Measurements from ENCODE around the gene IFI27L2. TPM values are rescaled to one million over a fixed set of nuclear protein-coding genes. Genes with fewer than 3 reads are reported as not detected.

Gene IFI27L2
- total RNA-seq, 1 donor from 2014 or later, result 171 TPM

DNA sequence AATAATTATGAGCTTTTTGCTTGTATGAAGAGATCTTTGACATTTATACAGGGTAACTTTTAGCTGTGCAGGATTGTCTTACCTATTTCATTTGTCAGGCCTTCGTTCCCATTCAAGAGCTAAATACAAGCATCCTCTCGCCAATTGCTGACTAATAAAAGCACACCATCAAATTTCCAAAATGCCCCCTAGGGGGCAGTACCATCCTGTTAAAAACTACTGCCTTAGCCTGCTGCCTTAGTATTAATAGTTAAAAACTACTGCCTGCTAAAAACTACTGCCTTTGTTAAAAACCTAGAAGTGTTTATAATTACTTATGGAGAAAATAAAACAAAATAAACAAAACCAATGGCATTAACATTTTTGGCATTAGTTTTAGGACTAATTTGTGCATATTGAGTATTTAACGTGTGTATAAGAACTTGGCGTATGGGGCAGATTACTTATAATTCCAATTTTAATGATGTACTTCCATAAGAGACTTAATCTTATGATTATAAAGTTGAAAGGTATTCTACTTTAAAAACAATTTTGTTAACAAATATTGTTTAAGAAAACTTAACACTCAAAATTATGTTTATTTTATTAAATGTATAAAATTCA, 3.0 kb upstream of the IFI27L2 start:
- TF ChIP-seq CTCF (IDR thresholded peaks at IDR 0.05), result peak; percentile 40 to 85 (median 61)
- peak in 1 of 2 donors; percentile 71 for TF ChIP-seq POLR2AphosphoS5 (IDR thresholded peaks at IDR 0.05; ENCODE audit: insufficient read depth in 1 of 2, low read depth in 1 of 2)
- no peak for TF ChIP-seq POLR2A (IDR thresholded peaks at IDR 0.05)
- Histone ChIP-seq H3K4me3 (no peak overlapping the region), H3K4me1 (peaks cover 13% of the 10 kb centered on the region), H3K9me3 (no peaks in the 10 kb centered on the region), H3K27ac (no peak overlapping the region), H3K36me3 (no peaks in the 10 kb centered on the region), H3K27me3 (no peaks in the 10 kb centered on the region)
- peak in 1 of 2 donors; percentile 54 for DNase-seq (ENCODE audit: extremely low spot score in 2 of 2)
- intact Hi-C loops (cut with DNase I), result no loop called here

GRCh38 chr14:94129758-94130414, 482 bp upstream of the IFI27L2 start:
- Histone ChIP-seq H3K4me1 (peaks cover 13% of the 10 kb centered on the region), H3K36me3 (no peaks in the 10 kb centered on the region), H3K27ac (peak overlapping the region; percentile 88), H3K9me3 (no peaks in the 10 kb centered on the region), H3K27me3 (no peaks in the 10 kb centered on the region), H3K4me3 (peak overlapping the region; percentile 43 to 72)
- intact Hi-C loops (cut with DNase I), result no loop called here
- DNase-seq (ENCODE audit: extremely low spot score in 2 of 2), result peak; percentile 25 to 77
- TF ChIP-seq POLR2AphosphoS5 (IDR thresholded peaks at IDR 0.05; ENCODE audit: insufficient read depth in 1 of 2, low read depth in 1 of 2) (peak in 1 of 2 donors; percentile 8), POLR2A (IDR thresholded peaks at IDR 0.05) (no peak)

- no peaks in the 10 kb centered on the region for H3K27me3 ChIP-seq
- TF ChIP-seq POLR2A (IDR thresholded peaks at IDR 0.05) (no peak), CTCF (IDR thresholded peaks at IDR 0.05) (no peak), POLR2AphosphoS5 (IDR thresholded peaks at IDR 0.05; ENCODE audit: insufficient read depth in 1 of 2, low read depth in 1 of 2) (no peak)
- H3K9me3 ChIP-seq, result no peaks in the 10 kb centered on the region
- intact Hi-C loops (cut with DNase I), result no loop called here
- DNase-seq (ENCODE audit: extremely low spot score in 2 of 2), result peak in 1 of 2 donors; percentile 82
- no peaks in the 10 kb centered on the region for H3K36me3 ChIP-seq
- H3K4me3 ChIP-seq, result peak overlapping the region; percentile 43 to 72
- peaks cover 13% of the 10 kb centered on the region for H3K4me1 ChIP-seq
- H3K27ac ChIP-seq, result peak overlapping the region; percentile 88
Observed at GRCh38 chr14:94128216-94128839, 1.1 kb downstream of the IFI27L2 start.

DNA sequence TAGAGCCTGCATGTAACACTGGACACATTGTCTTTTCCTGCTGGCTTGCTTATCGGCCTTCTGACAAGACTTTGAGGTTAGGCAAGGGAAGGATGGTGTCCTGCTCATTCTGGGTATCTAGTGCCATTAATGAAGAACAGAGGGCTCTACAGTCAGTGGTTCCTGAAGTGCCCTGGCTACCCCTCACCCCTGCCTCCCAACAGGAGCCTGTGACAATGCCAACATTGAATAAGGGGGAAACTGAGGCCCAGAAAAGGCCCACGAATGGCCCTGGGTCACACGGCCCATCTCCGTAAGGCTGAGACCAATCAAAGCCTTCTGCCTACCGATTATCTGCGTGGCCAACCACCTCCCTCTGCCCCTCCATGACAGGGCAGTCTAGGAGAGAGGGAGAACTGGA, 2.1 kb downstream of the IFI27L2 start:
- TF ChIP-seq POLR2A (IDR thresholded peaks at IDR 0.05) (no peak), POLR2AphosphoS5 (IDR thresholded peaks at IDR 0.05; ENCODE audit: insufficient read depth in 1 of 2, low read depth in 1 of 2) (no peak), CTCF (IDR thresholded peaks at IDR 0.05) (no peak)
- no peak overlapping the region for H3K27ac ChIP-seq
- H3K9me3 ChIP-seq, result no peaks in the 10 kb centered on the region
- intact Hi-C loops (cut with DNase I), result no loop called here
- H3K4me3 ChIP-seq, result no peak overlapping the region
- no peaks in the 10 kb centered on the region for H3K36me3 ChIP-seq
- H3K27me3 ChIP-seq, result no peaks in the 10 kb centered on the region
- peaks cover 13% of the 10 kb centered on the region for H3K4me1 ChIP-seq
- peak in 1 of 2 donors; percentile 61 for DNase-seq (ENCODE audit: extremely low spot score in 2 of 2)

- DNase-seq (ENCODE audit: extremely low spot score in 2 of 2), result peak; percentile 49 to 60
- Histone ChIP-seq H3K27ac (no peak overlapping the region), H3K27me3 (no peaks in the 10 kb centered on the region), H3K4me3 (no peak overlapping the region), H3K4me1 (peaks cover 13% of the 10 kb centered on the region), H3K9me3 (no peaks in the 10 kb centered on the region), H3K36me3 (no peaks in the 10 kb centered on the region)
- intact Hi-C loops (cut with DNase I), result no loop called here
- TF ChIP-seq CTCF (IDR thresholded peaks at IDR 0.05) (no peak), POLR2A (IDR thresholded peaks at IDR 0.05) (no peak), POLR2AphosphoS5 (IDR thresholded peaks at IDR 0.05; ENCODE audit: insufficient read depth in 1 of 2, low read depth in 1 of 2) (no peak)
Observed at GRCh38 chr14:94126800-94127199, 2.6 kb downstream of the IFI27L2 start.

All from vagina (tissue), 2 donors.